K562 (cell line): ENCODE measurements around the gene ZDHHC11. TPM values are rescaled to one million over a fixed set of nuclear protein-coding genes. Genes with fewer than 3 reads are reported as not detected.

ENCODE experiments used
- ATF7 ChIP-seq: fragments of 450-650 bp; IDR thresholded peaks from 2 replicates; pipeline ENCODE4 v1.7.1; 2014; ENCODE audit warnings: mild to moderate bottlenecking, moderate library complexity
- CBFB ChIP-seq: sonication (generic); formaldehyde crosslinking; IDR thresholded peaks from 2 replicates; pipeline ENCODE4 v1.4.0; 2020; ENCODE audit warnings: mild to moderate bottlenecking, missing genetic modification reagents
- CREB3L1 ChIP-seq: fragments of 450-650 bp; IDR thresholded peaks from 2 replicates; pipeline ENCODE4 v1.6.1; 2014; ENCODE audit warnings: low read depth, mild to moderate bottlenecking, moderate library complexity, borderline replicate concordance
- CREM ChIP-seq: IDR thresholded peaks from 2 replicates; pipeline ENCODE4 v1.6.1; 2014; ENCODE audit warnings: antibody characterized with exemption, low read depth
- HDAC2 ChIP-seq: fragments of 450-650 bp; IDR thresholded peaks from 2 replicates; pipeline ENCODE4 v1.6.1; 2016; ENCODE audit warnings: mild to moderate bottlenecking
- MIER1 ChIP-seq: fragments of 450-650 bp; IDR thresholded peaks from 2 replicates; pipeline ENCODE4 v1.6.1; 2016; ENCODE audit warnings: antibody characterized with exemption, mild to moderate bottlenecking, low read depth
- MTA3 ChIP-seq: fragments of 450-650 bp; formaldehyde crosslinking; IDR thresholded peaks from 2 replicates; pipeline ENCODE4 v1.6.1; 2017; ENCODE audit warnings: mild to moderate bottlenecking, borderline replicate concordance
- NFXL1 ChIP-seq: fragments of 450-650 bp; formaldehyde crosslinking; IDR thresholded peaks from 2 replicates; pipeline ENCODE4 v1.4.0; 2021; ENCODE audit warnings: mild to moderate bottlenecking
- NKRF ChIP-seq: fragments of 450-650 bp; IDR thresholded peaks from 2 replicates; pipeline ENCODE4 v1.6.1; 2016; ENCODE audit warnings: borderline replicate concordance
- PHF21A ChIP-seq: fragments of 450-650 bp; IDR thresholded peaks from 2 replicates; pipeline ENCODE4 v1.6.1; 2017; ENCODE audit warnings: low read depth, borderline replicate concordance
- RBM15 ChIP-seq: fragments of 200-400 bp; formaldehyde crosslinking; IDR thresholded peaks from 2 replicates; pipeline ENCODE4 v1.6.1; 2018; ENCODE audit warnings: mild to moderate bottlenecking, low read length, moderate library complexity; ENCODE audit not compliant: insufficient read depth
- RHOXF2B ChIP-seq: fragments of 250-450 bp; sonication (Bioruptor Pico); conservative IDR thresholded peaks from 2 replicates; pipeline ENCODE4 v1.5.1; 2021
- TARDBP ChIP-seq: fragments of 450-650 bp; IDR thresholded peaks from 2 replicates; pipeline ENCODE4 v1.6.1; 2016
- TEAD2 ChIP-seq: fragments of 450-650 bp; IDR thresholded peaks from 2 replicates; pipeline ENCODE4 v1.6.1; 2016; ENCODE audit warnings: missing genetic modification characterization, control low read depth, missing compliant biosample characterization
- TEAD4 ChIP-seq, 2 experiments: sonication (generic) in 1 of 2; formaldehyde crosslinking in 1 of 2; IDR thresholded peaks; 2 replicates each; pipeline versions ENCODE4 v1.6.1 to v1.8.0; 2012 to 2022; ENCODE audit warnings: borderline replicate concordance in 1 of 2, inconsistent platforms in 1 of 2, low read length in 1 of 2, mild to moderate bottlenecking in 1 of 2, missing genetic modification reagents in 1 of 2
- TFAM ChIP-seq: fragments of 250-450 bp; sonication (Bioruptor Pico); conservative IDR thresholded peaks from 2 replicates; pipeline ENCODE4 v1.5.0; 2021; ENCODE audit warnings: mild to moderate bottlenecking, moderate library complexity
- YBX1 ChIP-seq: fragments of 450-650 bp; IDR thresholded peaks from 2 replicates; pipeline ENCODE4 v1.7.1; 2016; ENCODE audit warnings: mild to moderate bottlenecking
- ZBTB26 ChIP-seq: fragments of 450-650 bp; formaldehyde crosslinking; IDR thresholded peaks from 2 replicates; pipeline ENCODE4 v1.4.0; 2022; ENCODE audit warnings: missing genetic modification characterization
- ZNF277 ChIP-seq: fragments of 250-450 bp; sonication (Bioruptor Pico); IDR thresholded peaks from 2 replicates; pipeline ENCODE4 v1.8.0; 2022; ENCODE audit warnings: inconsistent platforms, mild to moderate bottlenecking, moderate library complexity, borderline replicate concordance
- ZNF431 ChIP-seq: sonication (generic); formaldehyde crosslinking; IDR thresholded peaks from 2 replicates; pipeline ENCODE4 v1.8.0; 2022; ENCODE audit warnings: mild to moderate bottlenecking, missing genetic modification reagents
- ZNF444 ChIP-seq: fragments of 250-450 bp; sonication (Bioruptor Pico); IDR thresholded peaks from 2 replicates; pipeline ENCODE4 v1.4.0; 2020; ENCODE audit warnings: mild to moderate bottlenecking, moderate library complexity
- ZNF696 ChIP-seq: fragments of 250-450 bp; sonication (Bioruptor Pico); conservative IDR thresholded peaks from 2 replicates; pipeline ENCODE4 v1.4.0; 2020; ENCODE audit warnings: mild to moderate bottlenecking, moderate library complexity
- ZNF778 ChIP-seq: fragments of 450-650 bp; formaldehyde crosslinking; IDR thresholded peaks from 2 replicates; pipeline ENCODE4 v1.4.0; 2020; ENCODE audit warnings: mild to moderate bottlenecking, moderate library complexity
- polyA plus RNA-seq, 8 experiments: library from polyadenylated mRNA; depleted of rRNA in 4 of 8; stranded (reverse) in 5 of 8; unstranded in 3 of 8; fragments of >200 nt; fragmentation: Nextera tagmentation in 2 of 8; fragmentation: Illumina TruSeq in 1 of 8; extraction: Ambion mirVana in 2 of 8; extraction: Trizol in 1 of 8; gene quantifications; 2 replicates each; pipeline versions ENCODE4 v1.2.1 to v1.2.3, GENCODE V29; 2011 to 2014; ENCODE audit warnings: inconsistent platforms in 1 of 8, missing spikeins in 1 of 8
- total RNA-seq, 7 experiments: library from RNA; depleted of rRNA in 6 of 7; stranded (reverse); fragments of >200 nt in 6 of 7; fragmentation: Illumina TruSeq in 2 of 7; extraction: Trizol in 2 of 7; gene quantifications; 2 replicates each; pipeline versions ENCODE4 v1.2.1 to v1.2.3, GENCODE V29; 2011 to 2021; ENCODE audit warnings: low replicate concordance in 1 of 7

ZDHHC11 gene
- total and polyA plus RNA-seq, 9 of the 15 experiments (the other 6 are each of a cell fraction or from before 2014, with no cell fraction given): 0.07 to 2.3 (median 0.52) TPM

- TF ChIP-seq RHOXF2B (CRISPR knock-in tag) (no peak), ATF7 (no peak), ZBTB26 (CRISPR knock-in tag) (peak; percentile 56; the same call in 1 of the 2 replicates), MIER1 (0 out of 2 replicates have a peak, but pooled peaks have one; percentile 2), YBX1 (0 out of 2 replicates have a peak, but pooled peaks have one; percentile 4), MTA3 (no peak), TEAD2 (tag) (no peak), PHF21A (0 out of 2 replicates have a peak, but pooled peaks have one; percentile 18), NKRF (peak; percentile 14; the same call in 1 of the 2 replicates), ZNF778 (CRISPR knock-in tag) (no peak), ZNF696 (CRISPR knock-in tag) (no peak), NFXL1 (CRISPR knock-in tag) (no peak), CREM (no peak), ZNF277 (CRISPR knock-in tag) (no peak), TEAD4 (IDR thresholded peaks at IDR 0.05; ENCODE audit: low read length) (no peak), TEAD4 (CRISPR knock-in tag; IDR thresholded peaks at IDR 0.05; ENCODE audit: borderline replicate concordance) (no peak), RBM15 (no peak), ZNF431 (CRISPR knock-in tag) (0 out of 2 replicates have a peak, but pooled peaks have one; percentile 31), HDAC2 (no peak), TFAM (CRISPR knock-in tag) (no peak), CBFB (CRISPR knock-in tag) (0 out of 2 replicates have a peak, but pooled peaks have one; percentile 45), ZNF444 (no peak), TARDBP (no peak), CREB3L1 (no peak)
Observed at GRCh38 chr5:855771-856530, 5.2 kb upstream of the ZDHHC11 start (continued).
